ENCODE data around the gene MAML2. TPM values are rescaled to one million over a fixed set of nuclear protein-coding genes. Genes with fewer than 3 reads are reported as not detected.

Gene MAML2
- total RNA-seq: 10 to 100 TPM; 34.2 to 49.8 (median 44.4) TPM

DNA sequence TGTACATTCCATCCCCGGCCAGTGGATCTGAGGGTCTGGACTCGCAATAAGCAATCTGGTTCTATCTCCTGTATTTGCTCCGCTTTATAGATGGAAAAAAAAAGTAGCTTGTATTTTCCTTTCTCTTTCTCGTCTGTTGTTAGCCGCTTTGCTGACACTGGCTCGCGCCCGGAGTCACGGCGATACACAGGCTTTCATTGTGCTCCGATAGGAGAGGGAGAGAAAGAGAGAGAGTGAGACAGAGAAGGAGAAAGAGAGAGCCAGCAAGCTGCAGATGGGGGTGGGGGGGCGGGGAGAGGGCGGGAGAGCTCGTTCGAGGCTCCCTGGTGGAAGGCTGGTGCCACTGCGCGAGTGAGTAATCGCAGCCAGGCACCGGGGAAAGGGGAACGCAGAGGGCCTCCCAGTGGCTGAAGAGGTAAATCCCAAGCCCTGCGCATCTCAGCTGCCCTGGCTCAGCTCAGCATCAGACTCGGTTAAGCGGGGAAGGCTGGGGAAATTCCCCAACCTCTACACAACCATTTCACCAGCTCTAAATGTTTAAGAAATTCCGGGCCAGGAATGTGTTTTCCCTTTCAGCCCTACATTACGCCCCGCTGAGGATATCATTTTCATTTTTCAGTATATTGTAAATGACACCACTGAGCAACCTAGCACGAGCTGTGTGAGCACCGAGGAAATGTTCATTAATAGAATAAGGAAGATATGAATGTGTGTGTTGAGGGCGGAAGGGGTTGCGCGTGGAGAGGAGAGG, at the start of gene MAML2:
Gene MAML2 (minus strand): TSS at position 235 of the 751 bp plus-strand sequence. CDS start 1,300 bp downstream, outside the sequence.
- ATAC-seq (ENCODE audit: low FRiP score) (peak; percentile 95), DNase-seq (ENCODE audit: low spot score) (peak; percentile 61)
- TF ChIP-seq, protein P1, sequence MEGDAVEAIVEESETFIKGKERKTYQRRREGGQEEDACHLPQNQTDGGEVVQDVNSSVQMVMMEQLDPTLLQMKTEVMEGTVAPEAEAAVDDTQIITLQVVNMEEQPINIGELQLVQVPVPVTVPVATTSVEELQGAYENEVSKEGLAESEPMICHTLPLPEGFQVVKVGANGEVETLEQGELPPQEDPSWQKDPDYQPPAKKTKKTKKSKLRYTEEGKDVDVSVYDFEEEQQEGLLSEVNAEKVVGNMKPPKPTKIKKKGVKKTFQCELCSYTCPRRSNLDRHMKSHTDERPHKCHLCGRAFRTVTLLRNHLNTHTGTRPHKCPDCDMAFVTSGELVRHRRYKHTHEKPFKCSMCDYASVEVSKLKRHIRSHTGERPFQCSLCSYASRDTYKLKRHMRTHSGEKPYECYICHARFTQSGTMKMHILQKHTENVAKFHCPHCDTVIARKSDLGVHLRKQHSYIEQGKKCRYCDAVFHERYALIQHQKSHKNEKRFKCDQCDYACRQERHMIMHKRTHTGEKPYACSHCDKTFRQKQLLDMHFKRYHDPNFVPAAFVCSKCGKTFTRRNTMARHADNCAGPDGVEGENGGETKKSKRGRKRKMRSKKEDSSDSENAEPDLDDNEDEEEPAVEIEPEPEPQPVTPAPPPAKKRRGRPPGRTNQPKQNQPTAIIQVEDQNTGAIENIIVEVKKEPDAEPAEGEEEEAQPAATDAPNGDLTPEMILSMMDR (IDR thresholded peaks at IDR 0.05): peak in 1 of 3 donors; percentile 58

DNA sequence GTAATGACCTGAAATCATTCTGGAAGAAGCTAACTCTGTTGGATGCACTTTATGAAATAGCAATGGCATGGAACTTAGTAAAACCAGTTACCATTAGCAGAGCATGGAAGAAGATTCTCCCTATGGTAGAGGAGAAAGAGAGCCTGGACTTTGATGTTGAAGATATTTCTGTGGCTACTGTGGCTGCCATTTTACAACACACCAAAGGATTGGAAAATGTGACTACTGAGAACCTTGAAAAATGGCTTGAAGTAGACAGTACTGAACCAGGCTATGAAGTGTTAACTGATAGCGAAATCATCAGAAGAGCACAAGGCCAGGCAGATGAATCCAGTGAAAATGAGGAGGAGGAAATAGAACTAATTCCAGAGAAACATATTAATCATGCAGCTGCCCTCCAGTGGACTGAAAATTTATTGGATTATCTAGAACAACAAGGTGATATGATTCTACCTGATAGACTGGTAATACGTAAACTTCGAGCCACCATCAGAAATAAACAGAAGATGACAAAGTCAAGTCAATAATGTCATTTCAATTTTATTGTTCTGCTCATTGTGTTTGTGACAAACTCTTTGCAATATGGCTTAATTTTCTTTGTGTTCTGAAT, 48.8 kb upstream of the MAML2 start:
- ATAC-seq (ENCODE audit: low FRiP score) (no peak), DNase-seq (ENCODE audit: low spot score) (no peak)
- TF ChIP-seq, protein P1 (IDR thresholded peaks at IDR 0.05): no peak

DNA sequence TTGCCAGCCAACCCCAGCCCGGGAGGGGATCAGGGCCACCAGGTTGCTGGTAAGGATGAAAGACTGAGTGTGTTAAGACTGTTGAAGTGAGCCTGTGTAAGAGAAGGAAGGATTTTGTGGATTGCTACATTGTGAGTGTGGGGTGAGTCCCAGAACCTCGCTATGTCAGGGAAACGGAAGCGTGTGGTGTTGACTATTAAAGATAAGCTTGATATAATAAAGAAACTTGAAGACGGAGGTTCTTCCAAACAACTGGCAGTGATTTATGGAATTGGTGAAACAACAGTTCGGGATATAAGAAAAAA, 47.4 kb upstream of the MAML2 start:
- peak; percentile 12 for ATAC-seq (ENCODE audit: low FRiP score)
- DNase-seq (ENCODE audit: low spot score): no peak

DNA sequence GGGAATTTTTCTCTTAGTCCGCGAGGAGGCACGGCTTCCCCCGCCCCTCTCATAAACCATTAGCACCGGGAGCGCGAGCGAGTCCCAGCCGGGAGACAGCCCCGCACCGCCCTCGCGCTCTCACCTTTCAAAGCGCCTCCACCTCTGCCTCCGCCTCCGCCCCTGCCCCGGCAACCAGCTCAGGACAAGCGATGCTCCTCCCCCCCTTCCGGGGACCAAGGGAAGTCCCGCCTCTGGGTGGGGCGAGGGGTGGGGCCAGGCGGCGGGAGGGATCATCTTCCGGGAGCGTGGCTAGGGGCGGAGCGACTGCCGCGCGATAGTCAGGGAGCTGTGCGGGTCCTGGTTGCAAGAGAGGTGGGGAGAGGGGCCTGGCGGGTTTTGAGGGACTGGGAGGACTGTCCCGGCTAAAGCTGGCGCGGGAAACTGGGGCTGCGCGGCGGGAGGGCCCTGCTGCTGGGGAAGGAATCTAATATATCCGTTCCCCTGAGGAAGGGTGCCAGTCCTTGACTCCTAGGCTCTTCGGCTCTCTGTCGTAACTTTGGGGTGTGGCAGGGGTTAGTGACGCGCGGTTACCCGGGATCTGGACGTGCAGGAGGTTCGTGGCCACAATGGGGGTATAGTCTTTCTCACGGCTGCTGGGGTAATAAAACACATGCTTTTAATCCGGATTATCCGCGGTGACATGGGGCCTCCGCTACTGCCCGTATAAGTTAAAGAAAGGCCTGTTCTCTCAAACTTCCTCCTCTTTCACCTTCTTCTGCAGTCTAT, 46.9 kb upstream of the MAML2 start, which contains the start of the genes CCDC82 and JRKL:
Gene CCDC82 (minus strand): TSS at position 193 of the 768 bp plus-strand sequence. CDS start 5,165 bp downstream, outside the sequence.
Gene JRKL (plus strand): TSS at position 294 of the 768 bp plus-strand sequence. CDS start 637 bp downstream, outside the sequence.
- peak; percentile 98 for ATAC-seq (ENCODE audit: low FRiP score)
- peak; percentile 88 for DNase-seq (ENCODE audit: low spot score)
- TF ChIP-seq, protein P1 (IDR thresholded peaks at IDR 0.05): no peak

More for the DNA sequence above, 47.4 kb upstream of the MAML2 start:
- TF ChIP-seq, protein P1 (IDR thresholded peaks at IDR 0.05): no peak

DNA sequence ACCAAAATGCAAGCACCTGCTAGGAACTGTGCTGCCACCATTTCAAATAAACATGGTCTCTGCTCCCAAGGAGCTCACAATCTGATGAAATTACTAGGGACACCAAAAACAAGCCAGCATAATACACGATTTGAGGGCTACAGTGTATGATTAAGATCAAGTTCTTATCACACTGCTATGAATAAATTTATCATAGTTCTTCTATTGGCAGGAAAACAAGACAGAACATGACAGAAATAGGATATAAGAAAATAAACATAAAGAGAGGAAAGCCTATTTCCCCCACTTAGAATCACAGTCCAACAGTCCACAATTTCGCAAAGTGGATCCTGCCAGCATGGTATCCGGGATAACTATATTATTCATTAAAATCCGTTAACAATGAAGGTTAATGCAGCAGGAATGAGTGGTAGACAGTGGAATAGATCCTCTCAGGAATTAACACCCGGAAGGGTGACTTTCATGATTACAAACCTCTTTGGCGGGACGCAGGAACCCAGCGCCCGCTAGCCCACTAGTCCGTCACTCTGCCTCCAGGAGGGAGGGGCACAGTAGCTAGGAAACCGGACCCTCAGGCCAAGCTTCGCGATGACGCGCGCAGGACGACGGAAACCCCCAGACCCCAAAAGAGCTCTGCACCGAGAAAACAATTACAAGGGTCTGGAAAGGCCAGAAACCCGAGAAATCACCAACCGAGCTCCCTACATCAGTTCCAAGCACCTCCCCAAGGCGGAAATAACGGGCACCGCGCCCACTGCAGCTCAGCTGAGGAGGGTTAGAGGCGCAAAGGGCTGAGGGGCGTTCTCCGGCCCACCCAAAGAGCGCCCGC, 46.1 kb upstream of the MAML2 start:
- ATAC-seq (ENCODE audit: low FRiP score): peak; percentile 81
- TF ChIP-seq, protein P1 (IDR thresholded peaks at IDR 0.05): no peak
- no peak for DNase-seq (ENCODE audit: low spot score)

DNA sequence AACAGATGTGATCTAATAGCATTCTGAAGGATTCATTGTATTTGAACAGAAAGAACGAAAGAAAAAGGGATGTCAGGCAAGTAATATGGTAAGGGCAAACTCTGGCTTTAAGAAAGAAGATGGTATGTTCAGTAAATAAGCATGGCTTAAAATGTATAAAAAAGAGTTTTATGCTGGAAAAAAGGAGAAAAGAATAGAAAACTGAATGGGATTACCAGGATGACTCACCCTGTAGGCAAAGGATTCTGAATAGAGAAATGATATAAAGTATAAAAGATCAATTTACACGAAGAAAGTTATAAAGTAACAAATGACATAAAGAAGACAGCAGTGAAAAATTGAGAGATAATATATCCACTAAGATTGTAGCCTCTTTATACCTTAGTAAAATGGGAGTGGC, 42.2 kb upstream of the MAML2 start:
- TF ChIP-seq, protein P1 (IDR thresholded peaks at IDR 0.05): no peak
- ATAC-seq (ENCODE audit: low FRiP score): no peak
- DNase-seq (ENCODE audit: low spot score): no peak

All from omental fat pad (tissue), 4 donors.